Measurements from ENCODE around the gene RBMS1. TPM values are rescaled to one million over a fixed set of nuclear protein-coding genes. Genes with fewer than 3 reads are reported as not detected.
A peak's percentile ranks its signal among the peaks of the same experiment; 100 is the strongest.

The RBMS1 gene
- total and polyA plus RNA-seq, 2 of the 13 experiments (the other 11 are each of a cell fraction or from before 2014, with no cell fraction given) = 55.5 to 110 TPM

DNA sequence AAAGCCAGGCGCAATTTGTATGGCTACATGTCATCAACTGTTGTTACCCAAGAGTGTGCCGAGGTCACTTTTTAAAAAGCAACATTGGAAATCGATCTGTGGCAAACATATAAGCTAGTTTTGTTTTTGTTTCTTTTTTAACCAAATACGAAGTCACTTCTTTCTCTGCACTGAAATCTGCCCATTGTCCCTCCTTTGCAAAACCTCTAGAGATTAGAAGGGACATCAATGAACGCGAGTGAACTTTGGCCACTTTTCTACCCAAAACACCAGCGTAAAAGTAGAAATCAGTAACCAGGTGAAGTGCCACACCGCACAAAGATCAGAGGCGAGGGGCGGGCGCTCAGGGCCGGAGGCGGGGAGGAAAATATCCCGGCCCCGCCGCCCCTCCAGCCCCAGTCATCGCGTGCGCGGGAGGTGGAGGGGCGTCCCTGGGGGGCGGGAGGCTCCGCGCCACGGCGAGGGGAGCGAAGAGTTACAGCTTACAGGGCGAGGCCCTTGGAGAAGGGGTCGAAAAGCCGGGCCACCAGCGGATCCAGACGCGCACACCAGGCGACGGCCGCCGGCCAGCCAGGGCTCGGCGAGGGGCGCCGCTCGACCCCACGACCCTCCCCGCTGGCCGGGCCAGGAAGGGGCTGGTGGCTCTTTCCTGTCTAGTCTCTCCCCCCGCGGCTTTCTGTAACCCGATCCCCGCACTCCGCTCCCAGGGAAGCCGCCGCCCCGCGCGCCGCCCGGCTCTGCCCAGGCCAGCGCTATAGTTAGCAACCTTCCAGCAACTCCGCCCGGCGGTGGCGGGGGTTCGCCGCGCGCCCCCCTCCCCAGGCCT, 993 bp downstream of the RBMS1 start (continued):
- TF ChIP-seq, protein P1, sequence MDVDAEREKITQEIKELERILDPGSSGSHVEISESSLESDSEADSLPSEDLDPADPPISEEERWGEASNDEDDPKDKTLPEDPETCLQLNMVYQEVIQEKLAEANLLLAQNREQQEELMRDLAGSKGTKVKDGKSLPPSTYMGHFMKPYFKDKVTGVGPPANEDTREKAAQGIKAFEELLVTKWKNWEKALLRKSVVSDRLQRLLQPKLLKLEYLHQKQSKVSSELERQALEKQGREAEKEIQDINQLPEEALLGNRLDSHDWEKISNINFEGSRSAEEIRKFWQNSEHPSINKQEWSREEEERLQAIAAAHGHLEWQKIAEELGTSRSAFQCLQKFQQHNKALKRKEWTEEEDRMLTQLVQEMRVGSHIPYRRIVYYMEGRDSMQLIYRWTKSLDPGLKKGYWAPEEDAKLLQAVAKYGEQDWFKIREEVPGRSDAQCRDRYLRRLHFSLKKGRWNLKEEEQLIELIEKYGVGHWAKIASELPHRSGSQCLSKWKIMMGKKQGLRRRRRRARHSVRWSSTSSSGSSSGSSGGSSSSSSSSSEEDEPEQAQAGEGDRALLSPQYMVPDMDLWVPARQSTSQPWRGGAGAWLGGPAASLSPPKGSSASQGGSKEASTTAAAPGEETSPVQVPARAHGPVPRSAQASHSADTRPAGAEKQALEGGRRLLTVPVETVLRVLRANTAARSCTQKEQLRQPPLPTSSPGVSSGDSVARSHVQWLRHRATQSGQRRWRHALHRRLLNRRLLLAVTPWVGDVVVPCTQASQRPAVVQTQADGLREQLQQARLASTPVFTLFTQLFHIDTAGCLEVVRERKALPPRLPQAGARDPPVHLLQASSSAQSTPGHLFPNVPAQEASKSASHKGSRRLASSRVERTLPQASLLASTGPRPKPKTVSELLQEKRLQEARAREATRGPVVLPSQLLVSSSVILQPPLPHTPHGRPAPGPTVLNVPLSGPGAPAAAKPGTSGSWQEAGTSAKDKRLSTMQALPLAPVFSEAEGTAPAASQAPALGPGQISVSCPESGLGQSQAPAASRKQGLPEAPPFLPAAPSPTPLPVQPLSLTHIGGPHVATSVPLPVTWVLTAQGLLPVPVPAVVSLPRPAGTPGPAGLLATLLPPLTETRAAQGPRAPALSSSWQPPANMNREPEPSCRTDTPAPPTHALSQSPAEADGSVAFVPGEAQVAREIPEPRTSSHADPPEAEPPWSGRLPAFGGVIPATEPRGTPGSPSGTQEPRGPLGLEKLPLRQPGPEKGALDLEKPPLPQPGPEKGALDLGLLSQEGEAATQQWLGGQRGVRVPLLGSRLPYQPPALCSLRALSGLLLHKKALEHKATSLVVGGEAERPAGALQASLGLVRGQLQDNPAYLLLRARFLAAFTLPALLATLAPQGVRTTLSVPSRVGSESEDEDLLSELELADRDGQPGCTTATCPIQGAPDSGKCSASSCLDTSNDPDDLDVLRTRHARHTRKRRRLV (CRISPR knock-in tag; IDR thresholded peaks at IDR 0.05) = no peak
- peak; percentile 61; the same call in 1 of the 2 replicates for TF ChIP-seq CAMTA2 (CRISPR knock-in tag; IDR thresholded peaks at IDR 0.05; ENCODE audit: borderline replicate concordance)
- TF ChIP-seq, protein P2, sequence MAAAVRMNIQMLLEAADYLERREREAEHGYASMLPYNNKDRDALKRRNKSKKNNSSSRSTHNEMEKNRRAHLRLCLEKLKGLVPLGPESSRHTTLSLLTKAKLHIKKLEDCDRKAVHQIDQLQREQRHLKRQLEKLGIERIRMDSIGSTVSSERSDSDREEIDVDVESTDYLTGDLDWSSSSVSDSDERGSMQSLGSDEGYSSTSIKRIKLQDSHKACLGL (CRISPR knock-in tag; IDR thresholded peaks at IDR 0.05) = no peak; the same call in none of the 2 replicates
- TF ChIP-seq, protein P3, sequence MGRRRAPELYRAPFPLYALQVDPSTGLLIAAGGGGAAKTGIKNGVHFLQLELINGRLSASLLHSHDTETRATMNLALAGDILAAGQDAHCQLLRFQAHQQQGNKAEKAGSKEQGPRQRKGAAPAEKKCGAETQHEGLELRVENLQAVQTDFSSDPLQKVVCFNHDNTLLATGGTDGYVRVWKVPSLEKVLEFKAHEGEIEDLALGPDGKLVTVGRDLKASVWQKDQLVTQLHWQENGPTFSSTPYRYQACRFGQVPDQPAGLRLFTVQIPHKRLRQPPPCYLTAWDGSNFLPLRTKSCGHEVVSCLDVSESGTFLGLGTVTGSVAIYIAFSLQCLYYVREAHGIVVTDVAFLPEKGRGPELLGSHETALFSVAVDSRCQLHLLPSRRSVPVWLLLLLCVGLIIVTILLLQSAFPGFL (CRISPR knock-in tag; IDR thresholded peaks at IDR 0.05) = no peak
- TF ChIP-seq ZNF326 (CRISPR knock-in tag; IDR thresholded peaks at IDR 0.05; ENCODE audit: borderline replicate concordance) = no peak
- TF ChIP-seq CENPT (CRISPR knock-in tag; IDR thresholded peaks at IDR 0.05; ENCODE audit: low read depth) = no peak
- TF ChIP-seq RBM39 (IDR thresholded peaks at IDR 0.05; ENCODE audit: low read depth, low read length, poor library complexity, severe bottlenecking) = peak; percentile 84
- peak; percentile 88 for TF ChIP-seq REPIN1 (CRISPR knock-in tag; IDR thresholded peaks at IDR 0.05; ENCODE audit: borderline replicate concordance, low read depth)
- TF ChIP-seq ZNF12 (CRISPR knock-in tag; IDR thresholded peaks at IDR 0.05) = peak; percentile 52; the same call in 1 of the 2 replicates
- TF ChIP-seq SRSF1 (optimal IDR thresholded peaks at IDR 0.05; ENCODE audit: low read depth, low read length) = peak; percentile 99
- peak; percentile 73 for TF ChIP-seq ATF1 (CRISPR knock-in tag; IDR thresholded peaks at IDR 0.05)
- TF ChIP-seq, protein P4, sequence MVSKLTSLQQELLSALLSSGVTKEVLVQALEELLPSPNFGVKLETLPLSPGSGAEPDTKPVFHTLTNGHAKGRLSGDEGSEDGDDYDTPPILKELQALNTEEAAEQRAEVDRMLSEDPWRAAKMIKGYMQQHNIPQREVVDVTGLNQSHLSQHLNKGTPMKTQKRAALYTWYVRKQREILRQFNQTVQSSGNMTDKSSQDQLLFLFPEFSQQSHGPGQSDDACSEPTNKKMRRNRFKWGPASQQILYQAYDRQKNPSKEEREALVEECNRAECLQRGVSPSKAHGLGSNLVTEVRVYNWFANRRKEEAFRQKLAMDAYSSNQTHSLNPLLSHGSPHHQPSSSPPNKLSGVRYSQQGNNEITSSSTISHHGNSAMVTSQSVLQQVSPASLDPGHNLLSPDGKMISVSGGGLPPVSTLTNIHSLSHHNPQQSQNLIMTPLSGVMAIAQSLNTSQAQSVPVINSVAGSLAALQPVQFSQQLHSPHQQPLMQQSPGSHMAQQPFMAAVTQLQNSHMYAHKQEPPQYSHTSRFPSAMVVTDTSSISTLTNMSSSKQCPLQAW (CRISPR knock-in tag; IDR thresholded peaks at IDR 0.05) = peak; percentile 89
- TF ChIP-seq ZNF547 (CRISPR knock-in tag; IDR thresholded peaks at IDR 0.05) = peak; percentile 33; the same call in 1 of the 2 replicates
- TF ChIP-seq ZNF550 (CRISPR knock-in tag; IDR thresholded peaks at IDR 0.05; ENCODE audit: borderline replicate concordance) = no peak
- TF ChIP-seq PITX1 (CRISPR knock-in tag; IDR thresholded peaks at IDR 0.05) = peak; percentile 96
- peak; percentile 77 for TF ChIP-seq RAD21 (CRISPR knock-in tag; IDR thresholded peaks at IDR 0.05)
- TF ChIP-seq TCF12 (IDR thresholded peaks at IDR 0.05) = no peak
- no peak; the same call in 1 of the 2 replicates for TF ChIP-seq TCF12 (CRISPR knock-in tag; IDR thresholded peaks at IDR 0.05)
- peak; percentile 92 for TF ChIP-seq KLF11 (CRISPR knock-in tag; IDR thresholded peaks at IDR 0.05)
- TF ChIP-seq ZSCAN21 (CRISPR knock-in tag; IDR thresholded peaks at IDR 0.05; ENCODE audit: borderline replicate concordance) = peak; percentile 15; the same call in 1 of the 2 replicates
- peak; percentile 16 for TF ChIP-seq TBL1XR1 (IDR thresholded peaks at IDR 0.05; ENCODE audit: borderline replicate concordance, low read length, partially characterized antibody)

Data from HepG2 (cell line).